GM23338 (cell line): Measurements from ENCODE around the gene PHTF2. TPM values are rescaled to one million over a fixed set of nuclear protein-coding genes. Genes with fewer than 3 reads are reported as not detected.

Experiments used
- ATAC-seq: fragments of 200-7000 bp; cut with Tn5 transposase; 3 replicates; pipeline ENCODE4 v1.9.1; 2020
- DNase-seq: peaks from one replicate; pipeline ENCODE4 v3.0.0-alpha.2; 2015; ENCODE audit warnings: low spot score
- H2AFZ ChIP-seq: fragments of 200-600 bp; sonication (generic); 2 replicates; pipeline ENCODE4 v1.8.0; 2016; ENCODE audit warnings: antibody characterized with exemption, mild to moderate bottlenecking, moderate library complexity
- H3F3A ChIP-seq: fragments of 200-600 bp; sonication (generic); replicated peaks from 2 replicates; pipeline ENCODE4 v1.8.0; 2017; ENCODE audit warnings: antibody characterized with exemption, mixed run types, low read depth
- H3K27ac ChIP-seq: fragments of 200-600 bp; sonication (generic); 2 replicates; pipeline ENCODE4 v1.6.1; 2016; ENCODE audit warnings: low read depth
- H3K27me3 ChIP-seq: fragments of 200-600 bp; sonication (generic); 2 replicates; pipeline ENCODE4 v1.8.0; 2016; ENCODE audit warnings: mild to moderate bottlenecking, mixed run types, moderate library complexity; ENCODE audit not compliant: insufficient read depth
- H3K36me3 ChIP-seq: fragments of 200-600 bp; sonication (generic); 2 replicates; pipeline ENCODE4 v1.8.0; 2016; ENCODE audit warnings: mild to moderate bottlenecking; ENCODE audit not compliant: insufficient read depth
- H3K4me1 ChIP-seq: fragments of 200-600 bp; sonication (generic); 2 replicates; pipeline ENCODE4 v1.8.0; 2016; ENCODE audit warnings: mild to moderate bottlenecking, moderate library complexity; ENCODE audit not compliant: insufficient read depth
- H3K4me2 ChIP-seq: fragments of 200-600 bp; sonication (generic); 2 replicates; pipeline ENCODE4 v1.7.1; 2017; ENCODE audit warnings: mixed run types
- H3K4me3 ChIP-seq: fragments of 200-600 bp; sonication (generic); 2 replicates; pipeline ENCODE4 v1.6.1; 2016; ENCODE audit warnings: mixed run types
- H3K79me2 ChIP-seq: fragments of 200-600 bp; sonication (generic); replicated peaks from 2 replicates; pipeline ENCODE4 v1.8.0; 2017; ENCODE audit warnings: mild to moderate bottlenecking; ENCODE audit not compliant: insufficient read depth
- H3K9me2 ChIP-seq: fragments of 200-600 bp; sonication (generic); 2 replicates; pipeline ENCODE4 v1.8.0; 2017; ENCODE audit not compliant: insufficient read depth
- H4K20me1 ChIP-seq: fragments of 200-600 bp; sonication (generic); replicated peaks from 2 replicates; pipeline ENCODE4 v1.8.0; 2017; ENCODE audit warnings: mild to moderate bottlenecking; ENCODE audit not compliant: insufficient read depth
- H3K27ac Mint-ChIP-seq: 2 replicates; pipeline ENCODE4 v1.8.0; 2020; ENCODE audit warnings: inconsistent platforms, mild to moderate bottlenecking, moderate library complexity, mixed read lengths
- H3K27me3 Mint-ChIP-seq: 3 replicates; pipeline ENCODE4 v1.8.0; 2022; ENCODE audit warnings: low read depth, mild to moderate bottlenecking, moderate library complexity, mixed read lengths, inconsistent platforms; ENCODE audit not compliant: insufficient read depth, poor library complexity
- H3K36me3 Mint-ChIP-seq: 3 replicates; pipeline ENCODE4 v1.8.0; 2021; ENCODE audit warnings: low read depth, mild to moderate bottlenecking, inconsistent platforms, moderate library complexity, mixed read lengths
- H3K4me1 Mint-ChIP-seq: 3 replicates; pipeline ENCODE4 v1.8.0; 2020; ENCODE audit warnings: mild to moderate bottlenecking, inconsistent platforms, mixed read lengths
- H3K4me3 Mint-ChIP-seq: 3 replicates; pipeline ENCODE4 v1.8.0; 2021; ENCODE audit warnings: moderate library complexity, mild to moderate bottlenecking, inconsistent platforms, mixed read lengths
- H3K9me3 Mint-ChIP-seq: 3 replicates; pipeline ENCODE4 v1.8.0; 2020; ENCODE audit warnings: moderate library complexity, mild to moderate bottlenecking, inconsistent platforms, mixed read lengths
- CREB1 ChIP-seq: fragments of 250-450 bp; sonication (Bioruptor Pico); IDR thresholded peaks from 2 replicates; pipeline ENCODE4 v1.5.0; 2020; ENCODE audit warnings: low read depth, mild to moderate bottlenecking, moderate library complexity
- EZH2 ChIP-seq: fragments of 200-600 bp; sonication (generic); IDR thresholded peaks from one replicate; pipeline ENCODE4 v1.8.0; 2017; ENCODE audit warnings: antibody characterized with exemption, mild to moderate bottlenecking, low read depth; ENCODE audit not compliant: unreplicated experiment
- JUNB ChIP-seq: IDR thresholded peaks from one replicate; pipeline ENCODE4 v1.6.1; 2016; ENCODE audit warnings: antibody characterized with exemption; ENCODE audit not compliant: unreplicated experiment
- POLR2AphosphoS5 ChIP-seq: IDR thresholded peaks from 2 replicates; pipeline ENCODE4 v1.6.1; 2016; ENCODE audit warnings: antibody characterized with exemption, low read depth
- STAT1 ChIP-seq: IDR thresholded peaks from one replicate; pipeline ENCODE4 v1.6.1; 2016; ENCODE audit warnings: antibody characterized with exemption; ENCODE audit not compliant: unreplicated experiment
- ZNF114 ChIP-seq: fragments of 250-450 bp; sonication (Bioruptor Pico); IDR thresholded peaks from 2 replicates; pipeline ENCODE4 v1.5.0; 2020; ENCODE audit warnings: mild to moderate bottlenecking, moderate library complexity
- ZNF331 ChIP-seq: fragments of 250-450 bp; sonication (Bioruptor Pico); IDR thresholded peaks from 2 replicates; pipeline ENCODE4 v1.5.0; 2020; ENCODE audit warnings: low read depth, mild to moderate bottlenecking, moderate library complexity
- polyA plus RNA-seq: library from polyadenylated mRNA; unstranded; fragments of >200 nt; fragmentation: Nextera tagmentation; extraction: Ambion mirVana; gene quantifications from 2 replicates; pipeline ENCODE4 v1.2.1, GENCODE V29; 2016
- total RNA-seq: library from RNA; depleted of rRNA; stranded (reverse); fragments of >200 nt; shearing (Covaris generic); gene quantifications from 2 replicates; pipeline ENCODE4 v1.2.3, GENCODE V29; 2014
- TF ChIP-seq, protein P1 (sequence below), 2 experiments: fragments of 200-600 bp in 1 of 2; sonication (generic) in 1 of 2; conservative IDR thresholded peaks; 2 replicates each; pipeline versions ENCODE4 v1.5.1 to v1.6.1; 2016 to 2017; ENCODE audit warnings: antibody characterized with exemption in 2 of 2, low read depth in 2 of 2, mild to moderate bottlenecking in 2 of 2, moderate library complexity in 1 of 2
- TF ChIP-seq, protein P2 (sequence below): fragments of 250-450 bp; sonication (Bioruptor Pico); IDR thresholded peaks from 2 replicates; pipeline ENCODE4 v1.5.0; 2020; ENCODE audit warnings: mild to moderate bottlenecking, moderate library complexity
- TF ChIP-seq, protein P3 (sequence below): IDR thresholded peaks from 2 replicates; pipeline ENCODE4 v1.6.1; 2016; ENCODE audit warnings: antibody characterized with exemption

Gene PHTF2
- total and polyA plus RNA-seq, 2 experiments from 2014 or later, result 14.6 to 24.1 TPM

DNA sequence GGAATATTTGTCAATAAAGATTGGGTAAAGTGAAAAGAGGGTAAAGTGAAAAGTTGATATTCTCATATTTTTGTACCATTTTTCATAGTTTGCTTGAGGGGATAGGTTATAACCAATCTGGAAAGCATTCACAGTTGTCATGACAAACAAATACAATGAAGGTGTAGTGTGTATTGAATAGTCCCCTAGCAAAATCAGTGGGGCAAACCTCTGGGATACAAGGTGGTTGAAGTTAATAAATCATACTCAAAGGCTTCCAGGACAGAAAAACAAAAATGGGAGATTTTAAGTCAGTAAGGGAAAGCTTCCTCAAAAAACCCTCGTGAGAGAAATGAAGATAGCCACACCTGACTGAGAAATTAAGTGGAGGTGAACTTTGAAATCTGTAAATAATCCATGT is 39.4 kb downstream of the PHTF2 start:
- no peaks in the 10 kb centered on the region for H3K9me3 Mint-ChIP-seq
- Histone ChIP-seq H3K4me2 (no peak overlapping the region), H3K9me2 (no peaks in the 10 kb centered on the region), H3K4me1 (no peaks in the 10 kb centered on the region), H4K20me1 (no peaks in the 10 kb centered on the region), H2AFZ (no peak overlapping the region), H3K36me3 (no peaks in the 10 kb centered on the region), H3K79me2 (peaks cover 5% of the 10 kb centered on the region), H3F3A (no peaks in the 10 kb centered on the region), H3K4me3 (no peak overlapping the region), H3K27me3 (no peaks in the 10 kb centered on the region), H3K27ac (no peak overlapping the region)
- no peak overlapping the region for H3K27ac Mint-ChIP-seq
- no peaks in the 10 kb centered on the region for H3K27me3 Mint-ChIP-seq
- TF ChIP-seq ZNF331, result no peak
- TF ChIP-seq STAT1, result no peak
- no peak for TF ChIP-seq CREB1 (CRISPR knock-in tag)
- TF ChIP-seq, protein P1, sequence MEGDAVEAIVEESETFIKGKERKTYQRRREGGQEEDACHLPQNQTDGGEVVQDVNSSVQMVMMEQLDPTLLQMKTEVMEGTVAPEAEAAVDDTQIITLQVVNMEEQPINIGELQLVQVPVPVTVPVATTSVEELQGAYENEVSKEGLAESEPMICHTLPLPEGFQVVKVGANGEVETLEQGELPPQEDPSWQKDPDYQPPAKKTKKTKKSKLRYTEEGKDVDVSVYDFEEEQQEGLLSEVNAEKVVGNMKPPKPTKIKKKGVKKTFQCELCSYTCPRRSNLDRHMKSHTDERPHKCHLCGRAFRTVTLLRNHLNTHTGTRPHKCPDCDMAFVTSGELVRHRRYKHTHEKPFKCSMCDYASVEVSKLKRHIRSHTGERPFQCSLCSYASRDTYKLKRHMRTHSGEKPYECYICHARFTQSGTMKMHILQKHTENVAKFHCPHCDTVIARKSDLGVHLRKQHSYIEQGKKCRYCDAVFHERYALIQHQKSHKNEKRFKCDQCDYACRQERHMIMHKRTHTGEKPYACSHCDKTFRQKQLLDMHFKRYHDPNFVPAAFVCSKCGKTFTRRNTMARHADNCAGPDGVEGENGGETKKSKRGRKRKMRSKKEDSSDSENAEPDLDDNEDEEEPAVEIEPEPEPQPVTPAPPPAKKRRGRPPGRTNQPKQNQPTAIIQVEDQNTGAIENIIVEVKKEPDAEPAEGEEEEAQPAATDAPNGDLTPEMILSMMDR (conservative IDR thresholded peaks at IDR 0.05; ENCODE audit: low read depth in 2 of 2), result no peak
- TF ChIP-seq JUNB, result no peak
- H3K36me3 Mint-ChIP-seq, result peaks cover 6% of the 10 kb centered on the region; the same call in 2 of the 3 replicates
- no peaks in the 10 kb centered on the region for H3K4me1 Mint-ChIP-seq
- no peak for ATAC-seq
- no peak overlapping the region for H3K4me3 Mint-ChIP-seq
- no peak for DNase-seq

DNA sequence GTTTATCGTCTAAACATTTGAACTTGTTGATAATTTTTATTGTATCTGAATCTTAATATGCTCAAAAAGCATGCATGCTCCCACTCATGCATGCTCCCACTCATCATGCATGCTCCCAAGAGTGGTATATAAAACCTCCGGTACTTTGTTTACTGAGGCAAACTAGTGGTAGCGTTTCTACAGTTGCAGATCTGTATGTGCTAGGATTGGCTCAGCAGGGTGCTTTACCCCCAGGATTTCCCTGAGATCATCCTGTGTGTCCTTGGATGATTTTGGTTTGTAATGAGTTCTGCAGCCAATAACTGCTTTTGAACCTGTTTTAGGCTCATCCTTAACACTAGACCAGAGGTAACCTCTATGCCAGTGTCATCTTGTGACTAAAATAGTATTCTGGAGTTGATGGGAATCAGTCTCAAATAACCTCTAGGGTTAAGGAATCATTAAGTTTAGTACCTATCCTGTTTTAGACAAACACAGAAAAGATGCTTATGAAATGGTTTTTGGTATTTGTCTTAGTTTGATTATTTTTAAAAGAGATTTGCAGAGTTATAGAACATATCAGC is 40.4 kb downstream of the PHTF2 start:
- Histone ChIP-seq H3K27me3 (no peaks in the 10 kb centered on the region), H3K9me2 (no peaks in the 10 kb centered on the region), H3F3A (no peaks in the 10 kb centered on the region), H3K27ac (no peak overlapping the region), H3K4me3 (no peak overlapping the region), H2AFZ (no peak overlapping the region), H3K4me1 (no peaks in the 10 kb centered on the region), H3K4me2 (no peak overlapping the region), H4K20me1 (no peaks in the 10 kb centered on the region), H3K79me2 (peaks cover 5% of the 10 kb centered on the region), H3K36me3 (no peaks in the 10 kb centered on the region)
- ATAC-seq, result no peak; the same call in 2 of the 3 replicates
- Mint-ChIP-seq H3K27ac (no peak overlapping the region), H3K4me1 (no peaks in the 10 kb centered on the region), H3K27me3 (no peaks in the 10 kb centered on the region), H3K36me3 (peaks cover 6% of the 10 kb centered on the region; the same call in 2 of the 3 replicates), H3K9me3 (no peaks in the 10 kb centered on the region), H3K4me3 (no peak overlapping the region)
- TF ChIP-seq ZNF114 (CRISPR knock-in tag), result no peak
- no peak for TF ChIP-seq EZH2
- TF ChIP-seq, protein P1 (conservative IDR thresholded peaks at IDR 0.05; ENCODE audit: low read depth in 2 of 2), result no peak
- TF ChIP-seq ZNF331, result no peak
- TF ChIP-seq JUNB, result no peak
- TF ChIP-seq CREB1 (CRISPR knock-in tag), result no peak
- TF ChIP-seq, protein P2, sequence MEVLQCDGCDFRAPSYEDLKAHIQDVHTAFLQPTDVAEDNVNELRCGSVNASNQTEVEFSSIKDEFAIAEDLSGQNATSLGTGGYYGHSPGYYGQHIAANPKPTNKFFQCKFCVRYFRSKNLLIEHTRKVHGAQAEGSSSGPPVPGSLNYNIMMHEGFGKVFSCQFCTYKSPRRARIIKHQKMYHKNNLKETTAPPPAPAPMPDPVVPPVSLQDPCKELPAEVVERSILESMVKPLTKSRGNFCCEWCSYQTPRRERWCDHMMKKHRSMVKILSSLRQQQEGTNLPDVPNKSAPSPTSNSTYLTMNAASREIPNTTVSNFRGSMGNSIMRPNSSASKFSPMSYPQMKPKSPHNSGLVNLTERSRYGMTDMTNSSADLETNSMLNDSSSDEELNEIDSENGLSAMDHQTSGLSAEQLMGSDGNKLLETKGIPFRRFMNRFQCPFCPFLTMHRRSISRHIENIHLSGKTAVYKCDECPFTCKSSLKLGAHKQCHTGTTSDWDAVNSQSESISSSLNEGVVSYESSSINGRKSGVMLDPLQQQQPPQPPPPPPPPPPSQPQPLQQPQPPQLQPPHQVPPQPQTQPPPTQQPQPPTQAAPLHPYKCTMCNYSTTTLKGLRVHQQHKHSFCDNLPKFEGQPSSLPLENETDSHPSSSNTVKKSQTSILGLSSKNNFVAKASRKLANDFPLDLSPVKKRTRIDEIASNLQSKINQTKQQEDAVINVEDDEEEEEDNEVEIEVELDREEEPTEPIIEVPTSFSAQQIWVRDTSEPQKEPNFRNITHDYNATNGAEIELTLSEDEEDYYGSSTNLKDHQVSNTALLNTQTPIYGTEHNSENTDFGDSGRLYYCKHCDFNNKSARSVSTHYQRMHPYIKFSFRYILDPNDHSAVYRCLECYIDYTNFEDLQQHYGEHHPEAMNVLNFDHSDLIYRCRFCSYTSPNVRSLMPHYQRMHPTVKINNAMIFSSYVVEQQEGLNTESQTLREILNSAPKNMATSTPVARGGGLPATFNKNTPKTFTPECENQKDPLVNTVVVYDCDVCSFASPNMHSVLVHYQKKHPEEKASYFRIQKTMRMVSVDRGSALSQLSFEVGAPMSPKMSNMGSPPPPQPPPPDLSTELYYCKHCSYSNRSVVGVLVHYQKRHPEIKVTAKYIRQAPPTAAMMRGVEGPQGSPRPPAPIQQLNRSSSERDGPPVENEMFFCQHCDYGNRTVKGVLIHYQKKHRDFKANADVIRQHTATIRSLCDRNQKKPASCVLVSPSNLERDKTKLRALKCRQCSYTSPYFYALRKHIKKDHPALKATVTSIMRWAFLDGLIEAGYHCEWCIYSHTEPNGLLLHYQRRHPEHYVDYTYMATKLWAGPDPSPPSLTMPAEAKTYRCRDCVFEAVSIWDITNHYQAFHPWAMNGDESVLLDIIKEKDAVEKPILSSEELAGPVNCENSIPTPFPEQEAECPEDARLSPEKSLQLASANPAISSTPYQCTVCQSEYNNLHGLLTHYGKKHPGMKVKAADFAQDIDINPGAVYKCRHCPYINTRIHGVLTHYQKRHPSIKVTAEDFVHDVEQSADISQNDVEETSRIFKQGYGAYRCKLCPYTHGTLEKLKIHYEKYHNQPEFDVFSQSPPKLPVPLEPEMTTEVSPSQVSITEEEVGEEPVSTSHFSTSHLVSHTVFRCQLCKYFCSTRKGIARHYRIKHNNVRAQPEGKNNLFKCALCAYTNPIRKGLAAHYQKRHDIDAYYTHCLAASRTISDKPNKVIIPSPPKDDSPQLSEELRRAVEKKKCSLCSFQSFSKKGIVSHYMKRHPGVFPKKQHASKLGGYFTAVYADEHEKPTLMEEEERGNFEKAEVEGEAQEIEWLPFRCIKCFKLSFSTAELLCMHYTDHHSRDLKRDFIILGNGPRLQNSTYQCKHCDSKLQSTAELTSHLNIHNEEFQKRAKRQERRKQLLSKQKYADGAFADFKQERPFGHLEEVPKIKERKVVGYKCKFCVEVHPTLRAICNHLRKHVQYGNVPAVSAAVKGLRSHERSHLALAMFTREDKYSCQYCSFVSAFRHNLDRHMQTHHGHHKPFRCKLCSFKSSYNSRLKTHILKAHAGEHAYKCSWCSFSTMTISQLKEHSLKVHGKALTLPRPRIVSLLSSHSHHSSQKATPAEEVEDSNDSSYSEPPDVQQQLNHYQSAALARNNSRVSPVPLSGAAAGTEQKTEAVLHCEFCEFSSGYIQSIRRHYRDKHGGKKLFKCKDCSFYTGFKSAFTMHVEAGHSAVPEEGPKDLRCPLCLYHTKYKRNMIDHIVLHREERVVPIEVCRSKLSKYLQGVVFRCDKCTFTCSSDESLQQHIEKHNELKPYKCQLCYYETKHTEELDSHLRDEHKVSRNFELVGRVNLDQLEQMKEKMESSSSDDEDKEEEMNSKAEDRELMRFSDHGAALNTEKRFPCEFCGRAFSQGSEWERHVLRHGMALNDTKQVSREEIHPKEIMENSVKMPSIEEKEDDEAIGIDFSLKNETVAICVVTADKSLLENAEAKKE (CRISPR knock-in tag), result no peak
- TF ChIP-seq, protein P3, sequence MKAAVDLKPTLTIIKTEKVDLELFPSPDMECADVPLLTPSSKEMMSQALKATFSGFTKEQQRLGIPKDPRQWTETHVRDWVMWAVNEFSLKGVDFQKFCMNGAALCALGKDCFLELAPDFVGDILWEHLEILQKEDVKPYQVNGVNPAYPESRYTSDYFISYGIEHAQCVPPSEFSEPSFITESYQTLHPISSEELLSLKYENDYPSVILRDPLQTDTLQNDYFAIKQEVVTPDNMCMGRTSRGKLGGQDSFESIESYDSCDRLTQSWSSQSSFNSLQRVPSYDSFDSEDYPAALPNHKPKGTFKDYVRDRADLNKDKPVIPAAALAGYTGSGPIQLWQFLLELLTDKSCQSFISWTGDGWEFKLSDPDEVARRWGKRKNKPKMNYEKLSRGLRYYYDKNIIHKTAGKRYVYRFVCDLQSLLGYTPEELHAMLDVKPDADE, result no peak
- TF ChIP-seq POLR2AphosphoS5, result no peak
- peak; percentile 40 for DNase-seq
